ENCODE measurements around the gene TMEM120A.

Gene TMEM120A

GRCh38 chr7:75981453-75982305 is 12.7 kb downstream of the TMEM120A start:
- Histone ChIP-seq H3K4me1 (ENCODE audit: insufficient read depth, low read length) (no peaks in the 10 kb centered on the region), H3K9me3 (ENCODE audit: low read length) (no peaks in the 10 kb centered on the region), H3K27me3 (ENCODE audit: insufficient read depth, low read length) (no peaks in the 10 kb centered on the region), H3K36me3 (ENCODE audit: insufficient read depth, low read length) (peaks cover 60% of the 10 kb centered on the region), H2AFZ (ENCODE audit: low read depth, low read length) (no peak overlapping the region), H3K4me3 (ENCODE audit: low read length) (no peak overlapping the region)

- no peaks in the 10 kb centered on the region for H3K4me1 ChIP-seq (ENCODE audit: insufficient read depth, low read length)
- no peak overlapping the region for H3K4me3 ChIP-seq (ENCODE audit: low read length)
- H3K27me3 ChIP-seq (ENCODE audit: insufficient read depth, low read length), result no peaks in the 10 kb centered on the region
- H3K9me3 ChIP-seq (ENCODE audit: low read length), result no peaks in the 10 kb centered on the region
- H3K36me3 ChIP-seq (ENCODE audit: insufficient read depth, low read length), result peaks cover 55% of the 10 kb centered on the region
- no peak overlapping the region for H2AFZ ChIP-seq (ENCODE audit: low read depth, low read length)
Observed at GRCh38 chr7:75981203-75981452, 13.3 kb downstream of the TMEM120A start.

GRCh38 chr7:75980430-75981202 is 13.8 kb downstream of the TMEM120A start:
- Histone ChIP-seq H3K4me1 (ENCODE audit: insufficient read depth, low read length) (no peaks in the 10 kb centered on the region), H3K4me3 (ENCODE audit: low read length) (no peak overlapping the region), H2AFZ (ENCODE audit: low read depth, low read length) (no peak overlapping the region), H3K36me3 (ENCODE audit: insufficient read depth, low read length) (peaks cover 50% of the 10 kb centered on the region), H3K27me3 (ENCODE audit: insufficient read depth, low read length) (no peaks in the 10 kb centered on the region), H3K9me3 (ENCODE audit: low read length) (no peaks in the 10 kb centered on the region)

GRCh38 chr7:75979759-75980429 is 14.5 kb downstream of the TMEM120A start:
- peaks cover 44% of the 10 kb centered on the region for H3K36me3 ChIP-seq (ENCODE audit: insufficient read depth, low read length)
- no peaks in the 10 kb centered on the region for H3K4me1 ChIP-seq (ENCODE audit: insufficient read depth, low read length)
- no peak overlapping the region for H3K4me3 ChIP-seq (ENCODE audit: low read length)

GRCh38 chr7:75977743-75978142 is 16.7 kb downstream of the TMEM120A start:
- Histone ChIP-seq H3K4me1 (ENCODE audit: insufficient read depth, low read length) (no peaks in the 10 kb centered on the region), H3K27me3 (ENCODE audit: insufficient read depth, low read length) (no peaks in the 10 kb centered on the region), H3K36me3 (ENCODE audit: insufficient read depth, low read length) (peaks cover 32% of the 10 kb centered on the region), H3K9me3 (ENCODE audit: low read length) (no peaks in the 10 kb centered on the region), H2AFZ (ENCODE audit: low read depth, low read length) (no peak overlapping the region), H3K4me3 (ENCODE audit: low read length) (no peak overlapping the region)

More at GRCh38 chr7:75979759-75980429, 14.5 kb downstream of the TMEM120A start:
- Histone ChIP-seq H2AFZ (ENCODE audit: low read depth, low read length) (no peak overlapping the region), H3K27me3 (ENCODE audit: insufficient read depth, low read length) (no peaks in the 10 kb centered on the region), H3K9me3 (ENCODE audit: low read length) (no peaks in the 10 kb centered on the region)

GRCh38 chr7:75971961-75972763 is 22.2 kb downstream of the TMEM120A start:
- Histone ChIP-seq H2AFZ (ENCODE audit: low read depth, low read length) (no peak overlapping the region), H3K4me3 (ENCODE audit: low read length) (no peak overlapping the region), H3K4me1 (ENCODE audit: insufficient read depth, low read length) (peaks cover 18% of the 10 kb centered on the region), H3K9me3 (ENCODE audit: low read length) (no peaks in the 10 kb centered on the region), H3K36me3 (ENCODE audit: insufficient read depth, low read length) (peaks cover 2% of the 10 kb centered on the region), H3K27me3 (ENCODE audit: insufficient read depth, low read length) (no peaks in the 10 kb centered on the region)

GRCh38 chr7:75971309-75971960 is 23.0 kb downstream of the TMEM120A start:
- H3K9me3 ChIP-seq (ENCODE audit: low read length), result no peaks in the 10 kb centered on the region
- H2AFZ ChIP-seq (ENCODE audit: low read depth, low read length), result no peak overlapping the region
- H3K27me3 ChIP-seq (ENCODE audit: insufficient read depth, low read length), result no peaks in the 10 kb centered on the region
- peaks cover 2% of the 10 kb centered on the region for H3K36me3 ChIP-seq (ENCODE audit: insufficient read depth, low read length)
- no peak overlapping the region for H3K4me3 ChIP-seq (ENCODE audit: low read length)
- peaks cover 25% of the 10 kb centered on the region for H3K4me1 ChIP-seq (ENCODE audit: insufficient read depth, low read length)

GRCh38 chr7:75969704-75970498 is 24.5 kb downstream of the TMEM120A start:
- H3K36me3 ChIP-seq (ENCODE audit: insufficient read depth, low read length), result peaks cover 2% of the 10 kb centered on the region
- no peaks in the 10 kb centered on the region for H3K27me3 ChIP-seq (ENCODE audit: insufficient read depth, low read length)
- no peaks in the 10 kb centered on the region for H3K9me3 ChIP-seq (ENCODE audit: low read length)
- no peak overlapping the region for H2AFZ ChIP-seq (ENCODE audit: low read depth, low read length)
- peaks cover 40% of the 10 kb centered on the region for H3K4me1 ChIP-seq (ENCODE audit: insufficient read depth, low read length)
- H3K4me3 ChIP-seq (ENCODE audit: low read length), result no peak overlapping the region

- peaks cover 2% of the 10 kb centered on the region for H3K36me3 ChIP-seq (ENCODE audit: insufficient read depth, low read length)
- no peak overlapping the region for H2AFZ ChIP-seq (ENCODE audit: low read depth, low read length)
- H3K27me3 ChIP-seq (ENCODE audit: insufficient read depth, low read length), result no peaks in the 10 kb centered on the region
- no peak overlapping the region for H3K4me3 ChIP-seq (ENCODE audit: low read length)
- no peaks in the 10 kb centered on the region for H3K9me3 ChIP-seq (ENCODE audit: low read length)
- peaks cover 44% of the 10 kb centered on the region for H3K4me1 ChIP-seq (ENCODE audit: insufficient read depth, low read length)
Observed at GRCh38 chr7:75969182-75969581, 25.2 kb downstream of the TMEM120A start.

- Histone ChIP-seq H3K9me3 (ENCODE audit: low read length) (no peaks in the 10 kb centered on the region), H3K4me3 (ENCODE audit: low read length) (no peak overlapping the region), H3K36me3 (ENCODE audit: insufficient read depth, low read length) (no peaks in the 10 kb centered on the region), H3K4me1 (ENCODE audit: insufficient read depth, low read length) (peaks cover 46% of the 10 kb centered on the region), H2AFZ (ENCODE audit: low read depth, low read length) (no peak overlapping the region), H3K27me3 (ENCODE audit: insufficient read depth, low read length) (no peaks in the 10 kb centered on the region)
Observed at GRCh38 chr7:75968561-75969001, 25.8 kb downstream of the TMEM120A start.

GRCh38 chr7:75968012-75968411 is 26.4 kb downstream of the TMEM120A start:
- peaks cover 52% of the 10 kb centered on the region for H3K4me1 ChIP-seq (ENCODE audit: insufficient read depth, low read length)
- H3K4me3 ChIP-seq (ENCODE audit: low read length), result no peak overlapping the region
- H3K36me3 ChIP-seq (ENCODE audit: insufficient read depth, low read length), result no peaks in the 10 kb centered on the region
- no peaks in the 10 kb centered on the region for H3K9me3 ChIP-seq (ENCODE audit: low read length)
- H3K27me3 ChIP-seq (ENCODE audit: insufficient read depth, low read length), result no peaks in the 10 kb centered on the region
- H2AFZ ChIP-seq (ENCODE audit: low read depth, low read length), result no peak overlapping the region
